Hepatocyte (in vitro differentiated cells): ENCODE data around the gene SIDT2.

ENCODE experiments used
- EZH2 ChIP-seq: fragments of 200-600 bp; sonication (generic); IDR thresholded peaks from 2 replicates; pipeline ENCODE4 v1.6.1; 2016; ENCODE audit warnings: antibody characterized with exemption, mild to moderate bottlenecking, borderline replicate concordance
- TF ChIP-seq, protein P1 (sequence below): fragments of 200-600 bp; sonication (generic); IDR thresholded peaks from 2 replicates; pipeline ENCODE4 v1.5.1; 2016; ENCODE audit warnings: antibody characterized with exemption, mild to moderate bottlenecking; ENCODE audit not compliant: poor library complexity

GRCh38 chr11:117183724-117184349, 5.3 kb downstream of the SIDT2 start:
- TF ChIP-seq, protein P1, sequence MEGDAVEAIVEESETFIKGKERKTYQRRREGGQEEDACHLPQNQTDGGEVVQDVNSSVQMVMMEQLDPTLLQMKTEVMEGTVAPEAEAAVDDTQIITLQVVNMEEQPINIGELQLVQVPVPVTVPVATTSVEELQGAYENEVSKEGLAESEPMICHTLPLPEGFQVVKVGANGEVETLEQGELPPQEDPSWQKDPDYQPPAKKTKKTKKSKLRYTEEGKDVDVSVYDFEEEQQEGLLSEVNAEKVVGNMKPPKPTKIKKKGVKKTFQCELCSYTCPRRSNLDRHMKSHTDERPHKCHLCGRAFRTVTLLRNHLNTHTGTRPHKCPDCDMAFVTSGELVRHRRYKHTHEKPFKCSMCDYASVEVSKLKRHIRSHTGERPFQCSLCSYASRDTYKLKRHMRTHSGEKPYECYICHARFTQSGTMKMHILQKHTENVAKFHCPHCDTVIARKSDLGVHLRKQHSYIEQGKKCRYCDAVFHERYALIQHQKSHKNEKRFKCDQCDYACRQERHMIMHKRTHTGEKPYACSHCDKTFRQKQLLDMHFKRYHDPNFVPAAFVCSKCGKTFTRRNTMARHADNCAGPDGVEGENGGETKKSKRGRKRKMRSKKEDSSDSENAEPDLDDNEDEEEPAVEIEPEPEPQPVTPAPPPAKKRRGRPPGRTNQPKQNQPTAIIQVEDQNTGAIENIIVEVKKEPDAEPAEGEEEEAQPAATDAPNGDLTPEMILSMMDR = no peak
- TF ChIP-seq EZH2 = no peak
